NB4 (cell line): Measurements from ENCODE around the gene FAM204A.

ENCODE experiments used
- DNase-seq: peaks from one replicate; pipeline ENCODE4 v3.0.0; 2010; ENCODE audit warnings: low read depth
- H3K4me3 ChIP-seq: one replicate; pipeline ENCODE4 v1.5.1; 2011; ENCODE audit warnings: mild to moderate bottlenecking, low read depth, low read length, moderate library complexity
- MYC ChIP-seq: IDR thresholded peaks from 2 replicates; pipeline ENCODE4 v1.6.1; 2011; ENCODE audit warnings: low read depth, low read length
- POLR2A ChIP-seq: IDR thresholded peaks from 2 replicates; pipeline ENCODE4 v1.6.1; 2011; ENCODE audit warnings: mild to moderate bottlenecking; ENCODE audit not compliant: insufficient read length; ENCODE audit errors: extremely low read depth
- TF ChIP-seq, protein P1 (sequence below): IDR thresholded peaks from 2 replicates; pipeline ENCODE4 v1.6.1; 2011; ENCODE audit warnings: low read depth, low read length
- TF ChIP-seq, protein P2 (sequence below): IDR thresholded peaks from one replicate; pipeline ENCODE4 v1.5.1; 2012; ENCODE audit warnings: low read depth, low read length

FAM204A gene

DNA sequence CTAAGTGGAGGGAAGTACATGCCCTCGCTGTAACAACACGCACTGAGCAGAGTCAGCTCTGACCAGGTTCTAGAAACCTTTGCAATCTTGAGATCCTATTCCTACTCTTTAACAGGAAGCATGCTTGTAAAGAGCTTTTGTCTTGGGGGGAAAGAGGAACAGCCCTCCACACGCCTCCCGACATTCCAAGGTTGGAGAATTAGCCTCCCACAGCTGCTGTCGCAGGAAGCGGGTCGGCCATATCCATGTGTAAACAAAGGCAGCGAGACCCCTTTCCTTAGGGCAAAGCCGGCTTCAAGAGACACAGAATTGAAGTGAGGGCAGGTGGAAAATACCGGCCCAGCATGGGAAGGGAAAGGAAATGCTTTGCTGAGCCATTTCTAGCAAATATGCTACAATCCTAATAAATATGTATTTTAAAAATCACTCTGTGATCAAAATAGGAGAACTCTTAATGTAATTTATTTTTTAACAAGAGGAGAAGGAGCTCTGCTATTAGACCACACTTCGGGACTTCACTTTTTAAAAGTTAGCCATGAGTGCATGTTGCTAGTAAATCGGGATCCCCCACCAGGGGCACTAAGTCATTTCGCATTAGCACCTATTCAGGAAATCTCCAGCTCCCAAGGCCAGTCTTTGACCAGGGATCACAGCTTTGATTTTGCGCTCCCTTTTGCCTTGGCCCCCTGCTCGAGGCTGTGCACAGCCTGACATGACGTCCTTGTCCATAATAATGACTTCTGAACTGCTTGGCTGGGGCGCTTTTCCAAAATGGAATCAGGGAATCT lies 55.9 kb downstream of the FAM204A start:
- TF ChIP-seq, protein P1, sequence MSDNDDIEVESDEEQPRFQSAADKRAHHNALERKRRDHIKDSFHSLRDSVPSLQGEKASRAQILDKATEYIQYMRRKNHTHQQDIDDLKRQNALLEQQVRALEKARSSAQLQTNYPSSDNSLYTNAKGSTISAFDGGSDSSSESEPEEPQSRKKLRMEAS = no peak
- TF ChIP-seq POLR2A (no peak), MYC (no peak)
- TF ChIP-seq, protein P2, sequence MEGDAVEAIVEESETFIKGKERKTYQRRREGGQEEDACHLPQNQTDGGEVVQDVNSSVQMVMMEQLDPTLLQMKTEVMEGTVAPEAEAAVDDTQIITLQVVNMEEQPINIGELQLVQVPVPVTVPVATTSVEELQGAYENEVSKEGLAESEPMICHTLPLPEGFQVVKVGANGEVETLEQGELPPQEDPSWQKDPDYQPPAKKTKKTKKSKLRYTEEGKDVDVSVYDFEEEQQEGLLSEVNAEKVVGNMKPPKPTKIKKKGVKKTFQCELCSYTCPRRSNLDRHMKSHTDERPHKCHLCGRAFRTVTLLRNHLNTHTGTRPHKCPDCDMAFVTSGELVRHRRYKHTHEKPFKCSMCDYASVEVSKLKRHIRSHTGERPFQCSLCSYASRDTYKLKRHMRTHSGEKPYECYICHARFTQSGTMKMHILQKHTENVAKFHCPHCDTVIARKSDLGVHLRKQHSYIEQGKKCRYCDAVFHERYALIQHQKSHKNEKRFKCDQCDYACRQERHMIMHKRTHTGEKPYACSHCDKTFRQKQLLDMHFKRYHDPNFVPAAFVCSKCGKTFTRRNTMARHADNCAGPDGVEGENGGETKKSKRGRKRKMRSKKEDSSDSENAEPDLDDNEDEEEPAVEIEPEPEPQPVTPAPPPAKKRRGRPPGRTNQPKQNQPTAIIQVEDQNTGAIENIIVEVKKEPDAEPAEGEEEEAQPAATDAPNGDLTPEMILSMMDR = no peak
- no peak overlapping the region for H3K4me3 ChIP-seq
- DNase-seq = no peak

DNA sequence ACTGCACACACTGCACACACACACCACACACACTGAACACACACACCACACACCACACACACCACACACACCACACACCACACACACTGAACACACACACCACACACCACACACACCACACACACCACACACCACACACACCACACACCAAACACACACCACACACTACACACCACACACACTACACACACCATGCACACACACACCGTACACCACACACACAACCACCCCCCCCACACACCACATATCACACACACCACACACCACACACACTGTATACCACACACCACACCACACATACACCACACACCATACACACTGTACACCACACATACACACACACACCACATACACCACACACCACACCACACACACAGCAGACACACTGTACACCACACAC lies 59.5 kb downstream of the FAM204A start:
- no peak overlapping the region for H3K4me3 ChIP-seq
- no peak for DNase-seq
- TF ChIP-seq, protein P2 = no peak
- TF ChIP-seq, protein P1 = no peak
- no peak for TF ChIP-seq POLR2A
- TF ChIP-seq MYC = no peak

DNA sequence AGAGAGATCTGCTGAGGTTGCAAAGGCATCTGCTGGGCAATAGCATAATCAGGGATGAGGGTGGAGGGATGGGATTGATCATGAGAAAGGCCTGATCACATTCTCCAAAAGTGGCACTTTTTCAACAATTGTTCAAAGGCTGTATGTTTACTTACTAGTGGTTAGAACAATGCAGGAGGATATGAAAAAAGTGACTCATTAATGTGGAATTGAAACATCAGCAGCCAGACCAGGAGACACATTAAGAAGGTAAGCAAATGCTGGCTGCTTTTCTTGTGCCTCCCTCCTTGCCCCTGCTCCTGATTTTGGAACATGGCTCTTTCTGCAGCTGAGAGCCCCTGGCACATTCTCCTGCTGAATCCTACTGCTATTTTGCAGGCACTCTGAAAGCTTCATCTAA lies 63.5 kb downstream of the FAM204A start:
- DNase-seq = no peak
- TF ChIP-seq, protein P1 = no peak
- TF ChIP-seq, protein P2 = no peak
- TF ChIP-seq POLR2A (no peak), MYC (no peak)
- H3K4me3 ChIP-seq = no peak overlapping the region

DNA sequence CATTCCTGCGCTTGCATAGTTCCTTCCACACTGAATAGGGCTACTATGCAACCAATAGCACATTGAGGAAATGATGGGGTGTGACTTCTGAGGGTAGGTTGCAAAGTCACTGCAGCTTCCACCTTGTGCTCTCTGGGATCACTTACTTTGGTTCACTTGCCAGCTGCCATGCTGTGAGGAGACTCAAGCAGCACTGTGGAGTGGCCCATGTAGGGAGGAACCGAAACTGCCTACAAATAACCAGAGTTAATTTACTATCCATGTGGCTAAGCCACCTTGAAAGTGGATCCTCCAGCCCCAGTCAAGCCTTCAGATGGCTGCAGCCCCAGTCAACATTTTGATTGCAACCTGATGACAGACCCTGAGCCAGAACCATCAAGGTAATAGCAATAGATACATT lies 64.3 kb downstream of the FAM204A start:
- H3K4me3 ChIP-seq = no peak overlapping the region
- peak; percentile 12 for DNase-seq
- TF ChIP-seq, protein P2 = no peak
- TF ChIP-seq, protein P1 = no peak
- TF ChIP-seq MYC (no peak), POLR2A (no peak)

DNA sequence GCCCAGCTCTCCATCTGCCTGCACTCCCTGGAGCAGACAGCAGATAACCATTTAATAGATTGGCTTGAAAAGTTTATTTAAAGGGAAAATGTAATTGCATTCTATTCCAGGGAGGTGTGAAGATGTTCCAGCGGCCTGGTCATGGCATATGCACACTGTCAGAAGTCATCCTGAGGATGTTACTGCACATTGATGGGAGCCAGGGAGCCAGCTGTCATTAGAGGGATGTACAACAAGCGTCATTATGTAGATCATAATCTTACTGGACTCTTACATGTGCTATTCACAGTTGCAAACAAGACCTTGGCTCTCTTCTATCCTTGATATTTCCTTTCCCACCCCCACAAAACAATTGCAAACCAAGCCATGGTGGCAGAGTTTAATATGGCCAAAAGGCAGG lies 65.4 kb downstream of the FAM204A start:
- H3K4me3 ChIP-seq = no peak overlapping the region
- no peak for TF ChIP-seq MYC
- TF ChIP-seq POLR2A = no peak
- TF ChIP-seq, protein P2 = no peak
- TF ChIP-seq, protein P1 = no peak
- DNase-seq = no peak

DNA sequence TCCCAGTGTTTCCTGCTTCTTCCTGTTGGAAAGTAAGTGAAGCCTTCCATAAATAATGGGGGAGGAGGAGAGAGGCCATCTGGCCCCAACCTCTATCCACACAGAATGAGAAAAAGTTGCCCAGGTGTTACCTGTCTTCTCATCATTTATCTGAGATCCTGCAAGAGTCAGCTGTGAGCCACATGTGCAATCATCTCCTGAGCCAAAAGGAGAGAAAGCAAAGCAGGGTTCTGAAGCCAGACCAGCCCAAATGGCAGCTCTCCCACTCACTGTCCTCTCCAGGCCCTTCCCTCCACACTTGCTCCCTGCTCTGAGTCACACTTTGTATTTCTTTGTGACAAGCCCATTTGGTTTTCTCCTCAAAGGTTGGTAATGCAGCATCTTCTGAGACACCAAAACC lies 65.9 kb downstream of the FAM204A start:
- H3K4me3 ChIP-seq = no peak overlapping the region
- no peak for DNase-seq
- no peak for TF ChIP-seq POLR2A
- no peak for TF ChIP-seq MYC
- TF ChIP-seq, protein P1 = no peak
- TF ChIP-seq, protein P2 = no peak
